H1 (cell line): Measurements from ENCODE around the gene PRICKLE1. TPM values are rescaled to one million over a fixed set of nuclear protein-coding genes. Genes with fewer than 3 reads are reported as not detected.

Experiments
- BACH1 ChIP-seq: IDR thresholded peaks from 2 replicates; pipeline ENCODE4 v1.6.1; 2012; ENCODE audit warnings: low read length, improper control_type of control experiment
- CBX5 ChIP-seq: fragments of 300-800, 300-1000 bp; sonication (generic); IDR thresholded peaks from 2 replicates; pipeline ENCODE4 v1.7.1; 2016; ENCODE audit warnings: antibody characterized with exemption, low read length, low read depth
- CREB1 ChIP-seq: IDR thresholded peaks from 2 replicates; pipeline ENCODE4 v1.6.1; 2012; ENCODE audit warnings: inconsistent platforms
- EZH2 ChIP-seq: fragments of 200-600 bp; sonication (generic); IDR thresholded peaks from 2 replicates; pipeline ENCODE4 v1.7.1; 2012; ENCODE audit warnings: low read depth, mild to moderate bottlenecking, moderate library complexity, low read length, inconsistent platforms; ENCODE audit not compliant: severe bottlenecking
- HDAC6 ChIP-seq: IDR thresholded peaks from one replicate; pipeline ENCODE4 v1.7.1; 2012; ENCODE audit warnings: low read depth, mild to moderate bottlenecking, inconsistent platforms, low read length, moderate library complexity
- RXRA ChIP-seq: IDR thresholded peaks from 2 replicates; pipeline ENCODE4 v1.6.1; 2011; ENCODE audit warnings: low read depth, mild to moderate bottlenecking, low read length, moderate library complexity; ENCODE audit not compliant: insufficient read depth
- SIN3A ChIP-seq, 2 experiments: IDR thresholded peaks in 1 of 2; conservative IDR thresholded peaks in 1 of 2; 2 replicates each; pipeline ENCODE4 v1.6.1; 2011 to 2012; ENCODE audit warnings: low read length in 2 of 2, improper control_type of control experiment in 1 of 2, low read depth in 1 of 2, mild to moderate bottlenecking in 1 of 2
- TBP ChIP-seq: IDR thresholded peaks from 2 replicates; pipeline ENCODE4 v1.6.1; 2011; ENCODE audit warnings: low read depth, low read length, improper control_type of control experiment
- polyA plus RNA-seq, 7 experiments: library from polyadenylated mRNA; depleted of rRNA in 3 of 7; stranded (reverse) in 5 of 7; unstranded in 2 of 7; fragments of >200 nt in 5 of 7; fragments of 200-250 nt in 2 of 7; gene quantifications; 1 replicate in 5 of 7; 2 replicates in 1 of 7; 4 replicates in 1 of 7; pipeline versions ENCODE4 v1.2.1 to v1.2.3, GENCODE V29; 2011 to 2013; ENCODE audit warnings: missing spikeins in 2 of 7, mixed read lengths in 2 of 7
- total RNA-seq: library from RNA; stranded (reverse); fragmentation: NEBNext Ultra II Directional; extraction: Animal tissue kit (Norgen Biotek cat#: 25700); gene quantifications from 2 replicates; pipeline ENCODE4 v1.2.1, GENCODE V29; 2021

PRICKLE1 gene
- total and polyA plus RNA-seq, 2 of the 8 experiments (the other 6 are each of a cell fraction or from before 2014, with no cell fraction given): 14.0 to 22.4 TPM

DNA sequence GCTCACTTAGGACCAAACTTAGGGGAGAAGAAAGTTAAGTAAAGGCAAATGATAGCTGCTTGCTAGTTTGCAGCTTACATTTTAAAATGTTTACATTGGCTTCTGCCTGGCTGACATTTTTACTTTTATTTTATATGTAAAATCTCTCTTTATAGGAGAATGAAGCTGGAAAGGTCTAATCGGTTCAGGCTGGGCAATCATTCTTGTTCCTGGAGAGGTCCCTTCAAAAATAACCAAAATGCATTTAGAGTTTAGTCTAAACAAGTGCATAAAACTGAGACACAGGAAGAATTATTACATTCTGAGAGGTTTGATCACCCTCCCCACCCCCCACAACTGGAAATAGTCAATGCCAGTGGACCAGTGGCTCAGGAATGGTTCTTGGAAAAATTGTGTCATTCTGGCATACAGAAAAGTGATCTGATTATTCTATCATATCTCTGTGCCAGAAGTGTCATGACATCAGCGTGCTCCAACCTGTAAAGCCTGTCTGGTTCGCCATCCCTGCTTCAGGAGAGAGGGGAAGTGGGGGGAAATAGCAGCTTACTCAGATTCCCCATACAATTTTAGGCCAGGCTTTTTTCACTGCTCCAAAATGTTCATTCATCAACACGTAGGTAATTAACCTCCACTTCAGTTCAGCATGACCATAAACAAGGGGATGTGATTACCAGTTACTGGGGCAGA, 4.2 kb downstream of the PRICKLE1 start (continued):
- TF ChIP-seq EZH2: no peak
- no peak for TF ChIP-seq HDAC6
- TF ChIP-seq SIN3A (conservative IDR thresholded peaks at IDR 0.05 in 1 of 2, IDR thresholded peaks at IDR 0.05 in 1 of 2; ENCODE audit: low read depth in 1 of 2, low read length in 2 of 2): no peak
- TF ChIP-seq CBX5: no peak
- no peak for TF ChIP-seq TBP
- no peak for TF ChIP-seq RXRA
- TF ChIP-seq BACH1: no peak
- no peak for TF ChIP-seq CREB1
- TF ChIP-seq, all 59 proteins: peak for 0
